OCI-LY1 (cell line): ENCODE measurements around the gene FMNL3.
"Not testable (repeated sequence)": the region's sequence is repeated elsewhere in the genome, so short reads cannot be mapped to it uniquely, and the experiment has no call there.

Experiments
- H2AFZ ChIP-seq: fragments of 200-600 bp; sonication (generic), shearing (Covaris generic); 2 replicates; pipeline ENCODE4 v1.6.0; 2014; ENCODE audit warnings: antibody characterized with exemption, mild to moderate bottlenecking, low read length
- H3F3A ChIP-seq: fragments of 200-600 bp; sonication (generic), shearing (Covaris generic); 2 replicates; pipeline ENCODE4 v1.6.0; 2014; ENCODE audit warnings: mild to moderate bottlenecking, antibody characterized with exemption, low read length, moderate library complexity; ENCODE audit not compliant: insufficient read depth
- H3K27ac ChIP-seq: fragments of 200-600 bp; sonication (generic); 2 replicates; pipeline ENCODE4 v1.5.1; 2014; ENCODE audit warnings: low read length, mixed run types, mild to moderate bottlenecking, low read depth; ENCODE audit not compliant: poor library complexity, severe bottlenecking
- H3K27me3 ChIP-seq: fragments of 200-600 bp; sonication (generic); 2 replicates; pipeline ENCODE4 v1.6.0; 2014; ENCODE audit warnings: antibody characterized with exemption, mild to moderate bottlenecking, low read length, moderate library complexity; ENCODE audit not compliant: insufficient read depth
- H3K36me3 ChIP-seq: fragments of 200-600 bp; sonication (generic); 2 replicates; pipeline ENCODE4 v1.6.1; 2014; ENCODE audit warnings: mild to moderate bottlenecking, antibody characterized with exemption, low read length, moderate library complexity, mixed read lengths; ENCODE audit not compliant: insufficient read depth
- H3K4me1 ChIP-seq: fragments of 200-600 bp; sonication (generic); 2 replicates; pipeline ENCODE4 v1.5.1; 2014; ENCODE audit warnings: mild to moderate bottlenecking, low read length, moderate library complexity; ENCODE audit not compliant: insufficient read depth, severe bottlenecking
- H3K4me2 ChIP-seq: fragments of 200-600 bp; sonication (generic), shearing (Covaris generic); 2 replicates; pipeline ENCODE4 v1.6.1; 2014; ENCODE audit warnings: low read length
- H3K4me3 ChIP-seq: fragments of 200-600 bp; sonication (generic); 2 replicates; pipeline ENCODE4 v1.5.1; 2014; ENCODE audit warnings: low read length, low read depth, mild to moderate bottlenecking, mixed read lengths; ENCODE audit not compliant: poor library complexity, severe bottlenecking
- H3K79me2 ChIP-seq: fragments of 200-600 bp; shearing (Covaris generic); 2 replicates; pipeline ENCODE4 v1.6.1; 2016; ENCODE audit warnings: mixed run types, low read length, mixed read lengths; ENCODE audit not compliant: insufficient read depth
- H3K9ac ChIP-seq: fragments of 200-600 bp; sonication (generic), shearing (Covaris generic); 2 replicates; pipeline ENCODE4 v1.6.1; 2014; ENCODE audit warnings: mild to moderate bottlenecking, low read length, mixed read lengths
- H3K9me2 ChIP-seq: fragments of 200-600 bp; sonication (generic), shearing (Covaris generic); 2 replicates; pipeline ENCODE4 v1.6.1; 2014; ENCODE audit warnings: low read depth, mild to moderate bottlenecking, low read length, mixed read lengths
- H3K9me3 ChIP-seq: fragments of 200-600 bp; shearing (Covaris generic); 2 replicates; pipeline ENCODE4 v1.6.1; 2014; ENCODE audit warnings: low read length, mixed read lengths
- H4K20me1 ChIP-seq: fragments of 200-600 bp; sonication (generic), shearing (Covaris generic); 2 replicates; pipeline ENCODE4 v1.6.0; 2016; ENCODE audit warnings: mild to moderate bottlenecking, low read length; ENCODE audit not compliant: insufficient read depth
- CTCF ChIP-seq: fragments of 200-600 bp; sonication (generic), shearing (Covaris generic); IDR thresholded peaks from 2 replicates; pipeline ENCODE4 v1.5.1; 2017; ENCODE audit warnings: mild to moderate bottlenecking, antibody characterized with exemption, low read length, moderate library complexity, mixed read lengths
- EZH2 ChIP-seq: fragments of 200-600 bp; sonication (generic), shearing (Covaris generic); IDR thresholded peaks from 2 replicates; pipeline ENCODE4 v1.8.0; 2017; ENCODE audit warnings: borderline replicate concordance, mixed run types, mild to moderate bottlenecking, antibody characterized with exemption, low read length, moderate library complexity, mixed read lengths

FMNL3 gene

GRCh38 chr12:49738721-49739120 lies 31.5 kb upstream of the FMNL3 start:
- peaks cover 20% of the 10 kb centered on the region for H3K4me1 ChIP-seq
- not testable (repeated sequence) for H2AFZ ChIP-seq, H3K9ac ChIP-seq, H3K9me3 ChIP-seq, H3K27me3 ChIP-seq, H3K9me2 ChIP-seq, H3F3A ChIP-seq, H4K20me1 ChIP-seq, H3K4me3 ChIP-seq, H3K27ac ChIP-seq, H3K36me3 ChIP-seq, H3K4me2 ChIP-seq
- H3K79me2 ChIP-seq, result peaks cover 19% of the 10 kb centered on the region

GRCh38 chr12:49734900-49735299 lies 27.7 kb upstream of the FMNL3 start:
- H2AFZ ChIP-seq, H3K79me2 ChIP-seq, H3K9me2 ChIP-seq, H3K36me3 ChIP-seq, H3F3A ChIP-seq, H3K4me1 ChIP-seq, H3K9me3 ChIP-seq, H3K4me2 ChIP-seq, H3K9ac ChIP-seq, H3K27ac ChIP-seq, H3K27me3 ChIP-seq, H3K4me3 ChIP-seq, H4K20me1 ChIP-seq: not testable (repeated sequence)

DNA sequence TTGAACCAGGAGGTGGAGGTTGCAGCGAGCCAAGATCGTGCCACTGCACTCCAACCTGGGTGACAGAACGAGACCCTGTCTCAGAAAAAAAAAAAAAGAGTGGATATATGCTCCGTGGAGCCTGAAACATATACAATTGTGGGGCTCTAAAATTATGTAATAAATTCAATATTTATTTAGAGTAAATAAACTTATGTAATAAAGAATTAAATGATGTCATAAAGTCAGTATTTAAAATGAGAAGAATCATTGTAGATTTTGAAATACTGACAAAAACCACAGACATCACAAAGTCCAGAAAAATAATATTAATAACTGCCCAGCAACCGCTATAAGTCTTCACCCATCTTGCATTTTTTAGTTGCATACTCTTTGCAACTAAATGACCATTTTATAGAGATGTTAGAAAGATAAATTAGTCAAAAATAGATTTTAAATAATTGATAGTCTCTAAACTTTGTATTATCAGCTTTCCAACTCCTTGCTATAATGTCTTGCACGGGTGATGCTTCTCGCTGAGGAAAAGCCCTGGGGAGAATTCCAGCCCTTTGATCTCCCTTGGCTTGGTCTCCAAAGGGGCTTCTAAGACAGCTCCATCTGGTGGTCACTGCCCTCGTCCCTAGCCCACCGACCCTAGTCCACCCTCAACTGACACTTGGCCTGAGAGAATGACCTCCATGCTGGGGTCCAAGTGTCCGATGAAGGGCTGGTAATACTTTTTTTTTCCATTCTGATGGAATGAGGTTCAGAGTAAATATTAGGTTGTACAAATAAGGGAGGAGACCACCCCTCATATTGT lies 26.2 kb upstream of the FMNL3 start:
- Histone ChIP-seq H3K9me2 (no peaks in the 10 kb centered on the region), H3K9ac (no peak overlapping the region), H4K20me1 (no peaks in the 10 kb centered on the region), H2AFZ (no peak overlapping the region), H3K9me3 (no peaks in the 10 kb centered on the region), H3K36me3 (no peaks in the 10 kb centered on the region), H3K4me1 (no peaks in the 10 kb centered on the region), H3K27ac (no peak overlapping the region), H3K4me2 (no peak overlapping the region), H3F3A (no peaks in the 10 kb centered on the region), H3K27me3 (no peaks in the 10 kb centered on the region), H3K79me2 (no peaks in the 10 kb centered on the region), H3K4me3 (no peak overlapping the region)
- TF ChIP-seq CTCF (no peak), EZH2 (no peak)

GRCh38 chr12:49730568-49731101 lies 23.4 kb upstream of the FMNL3 start:
- Histone ChIP-seq H3F3A (no peaks in the 10 kb centered on the region), H3K27ac (no peak overlapping the region)

More at GRCh38 chr12:49730568-49731101, 23.4 kb upstream of the FMNL3 start:
- H3K27me3 ChIP-seq, result no peaks in the 10 kb centered on the region
- H3K9ac ChIP-seq, result no peak overlapping the region
- no peaks in the 10 kb centered on the region for H3K36me3 ChIP-seq
- no peak overlapping the region for H2AFZ ChIP-seq
- no peaks in the 10 kb centered on the region for H3K79me2 ChIP-seq
- H3K4me2 ChIP-seq, result no peak overlapping the region
- H3K4me3 ChIP-seq, result no peak overlapping the region
- H4K20me1 ChIP-seq, result no peaks in the 10 kb centered on the region
- no peaks in the 10 kb centered on the region for H3K9me3 ChIP-seq
- H3K4me1 ChIP-seq, result no peaks in the 10 kb centered on the region
- TF ChIP-seq CTCF (no peak), EZH2 (no peak)
- H3K9me2 ChIP-seq, result no peaks in the 10 kb centered on the region
